EH (cell line): ENCODE measurements around the gene GABRB3.

Experiments
- DNase-seq: peaks from one replicate; pipeline ENCODE4 v3.0.0-alpha.2; 2015; ENCODE audit warnings: low read depth

The GABRB3 gene

GRCh38 chr15:26772154-26773066, at the start of gene GABRB3:
Gene GABRB3 (minus strand): TSS chr15:26773066.
- no peak for DNase-seq

- DNase-seq, result no peak
These were observed 34.9 kb upstream of the GABRB3 start for GRCh38 chr15:26807517-26808427.

GRCh38 chr15:26806574-26806973, 33.7 kb upstream of the GABRB3 start:
- no peak for DNase-seq

GRCh38 chr15:26806151-26806550, 33.3 kb upstream of the GABRB3 start:
- DNase-seq, result no peak

GRCh38 chr15:26805470-26805869, 32.6 kb upstream of the GABRB3 start:
- no peak for DNase-seq

- no peak for DNase-seq
These were observed 31.4 kb upstream of the GABRB3 start for GRCh38 chr15:26804063-26804804.

GRCh38 chr15:26790118-26790517, 17.3 kb upstream of the GABRB3 start:
- no peak for DNase-seq

- DNase-seq, result no peak
These were observed 8.9 kb upstream of the GABRB3 start for GRCh38 chr15:26781816-26782215.

- DNase-seq, result no peak
These were observed 1.1 kb upstream of the GABRB3 start for GRCh38 chr15:26773917-26774316.

- DNase-seq, result no peak
These were observed 406 bp upstream of the GABRB3 start for GRCh38 chr15:26773067-26773877.

GRCh38 chr15:26771578-26772153, 1.2 kb downstream of the GABRB3 start:
- DNase-seq, result no peak

GRCh38 chr15:26771168-26771567, 1.7 kb downstream of the GABRB3 start:
- DNase-seq, result no peak

GRCh38 chr15:26767169-26767670, 5.6 kb downstream of the GABRB3 start:
- no peak for DNase-seq

GRCh38 chr15:26766262-26766661, 6.6 kb downstream of the GABRB3 start:
- no peak for DNase-seq

GRCh38 chr15:26759986-26760385, 12.9 kb downstream of the GABRB3 start:
- no peak for DNase-seq

GRCh38 chr15:26758079-26758478, 14.8 kb downstream of the GABRB3 start:
- no peak for DNase-seq

- DNase-seq, result no peak
These were observed 15.7 kb downstream of the GABRB3 start for GRCh38 chr15:26757141-26757540.

- no peak for DNase-seq
These were observed 28.0 kb downstream of the GABRB3 start for GRCh38 chr15:26744894-26745293.

GRCh38 chr15:26739791-26740190, 33.1 kb downstream of the GABRB3 start:
- no peak for DNase-seq

GRCh38 chr15:26738996-26739395, 33.9 kb downstream of the GABRB3 start:
- DNase-seq, result no peak
